HL-60 (cell line): ENCODE data around the gene IQGAP2.

ENCODE experiments used
- DNase-seq, 2 experiments: peaks; one replicate each; pipeline ENCODE4 v3.0.0-alpha.2; 2010 to 2020; ENCODE audit warnings: low read depth in 1 of 2, low spot score in 1 of 2
- H3K27ac ChIP-seq: fragments of 250-450 bp; sonication (Bioruptor Pico); replicated peaks from 2 replicates; pipeline ENCODE4 v1.5.1; 2020; ENCODE audit warnings: mild to moderate bottlenecking, moderate library complexity
- H3K27me3 ChIP-seq: fragments of 250-450 bp; sonication (Bioruptor Pico); 2 replicates; pipeline ENCODE4 v1.5.1; 2021; ENCODE audit warnings: mild to moderate bottlenecking, moderate library complexity; ENCODE audit not compliant: insufficient read depth, poor library complexity, severe bottlenecking
- H3K4me3 ChIP-seq: replicated peaks from 2 replicates; pipeline ENCODE4 v1.5.1; 2011; ENCODE audit warnings: mild to moderate bottlenecking, control low read depth, low read length; ENCODE audit not compliant: insufficient read depth
- GABPA ChIP-seq: IDR thresholded peaks from 2 replicates; pipeline ENCODE4 v1.6.1; 2012; ENCODE audit warnings: low read depth
- POLR2AphosphoS5 ChIP-seq: IDR thresholded peaks from 2 replicates; pipeline ENCODE4 v1.6.1; 2012; ENCODE audit warnings: low read depth
- SPI1 ChIP-seq: IDR thresholded peaks from 2 replicates; pipeline ENCODE4 v1.6.1; 2012; ENCODE audit warnings: low read depth, mild to moderate bottlenecking, borderline replicate concordance
- TF ChIP-seq, protein P1 (sequence below): IDR thresholded peaks from one replicate; pipeline ENCODE4 v1.5.1; 2011; ENCODE audit warnings: low read length, control low read depth, inconsistent platforms; ENCODE audit not compliant: insufficient read depth
- TF ChIP-seq, protein P2 (sequence below): IDR thresholded peaks from 2 replicates; pipeline ENCODE4 v1.6.1; 2012; ENCODE audit warnings: low read depth; ENCODE audit not compliant: insufficient replicate concordance

The IQGAP2 gene

DNA sequence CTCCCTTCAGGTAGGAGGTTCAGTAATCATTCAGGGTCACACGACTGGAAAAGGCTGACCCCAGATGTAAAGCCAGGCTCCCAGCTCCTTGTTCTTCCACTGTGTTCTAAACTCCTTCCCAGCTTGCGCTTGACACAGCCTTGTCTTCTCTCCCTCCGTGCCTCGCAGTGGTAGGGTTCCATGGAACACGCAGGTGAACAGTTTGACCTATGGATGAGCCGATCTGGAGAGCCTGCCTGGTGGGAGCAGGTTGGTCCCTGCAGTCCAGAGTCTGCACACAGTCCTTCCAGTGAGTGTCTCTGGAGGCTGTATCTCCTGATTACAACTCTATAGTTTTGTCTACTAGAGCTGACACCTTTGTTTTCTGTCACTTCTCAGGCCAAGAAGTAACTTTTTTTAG, 85.9 kb downstream of the IQGAP2 start:
- Histone ChIP-seq H3K27ac (no peak overlapping the region), H3K27me3 (no peaks in the 10 kb centered on the region), H3K4me3 (no peak overlapping the region)
- DNase-seq = no peak
- TF ChIP-seq POLR2AphosphoS5 = no peak
- TF ChIP-seq, protein P1, sequence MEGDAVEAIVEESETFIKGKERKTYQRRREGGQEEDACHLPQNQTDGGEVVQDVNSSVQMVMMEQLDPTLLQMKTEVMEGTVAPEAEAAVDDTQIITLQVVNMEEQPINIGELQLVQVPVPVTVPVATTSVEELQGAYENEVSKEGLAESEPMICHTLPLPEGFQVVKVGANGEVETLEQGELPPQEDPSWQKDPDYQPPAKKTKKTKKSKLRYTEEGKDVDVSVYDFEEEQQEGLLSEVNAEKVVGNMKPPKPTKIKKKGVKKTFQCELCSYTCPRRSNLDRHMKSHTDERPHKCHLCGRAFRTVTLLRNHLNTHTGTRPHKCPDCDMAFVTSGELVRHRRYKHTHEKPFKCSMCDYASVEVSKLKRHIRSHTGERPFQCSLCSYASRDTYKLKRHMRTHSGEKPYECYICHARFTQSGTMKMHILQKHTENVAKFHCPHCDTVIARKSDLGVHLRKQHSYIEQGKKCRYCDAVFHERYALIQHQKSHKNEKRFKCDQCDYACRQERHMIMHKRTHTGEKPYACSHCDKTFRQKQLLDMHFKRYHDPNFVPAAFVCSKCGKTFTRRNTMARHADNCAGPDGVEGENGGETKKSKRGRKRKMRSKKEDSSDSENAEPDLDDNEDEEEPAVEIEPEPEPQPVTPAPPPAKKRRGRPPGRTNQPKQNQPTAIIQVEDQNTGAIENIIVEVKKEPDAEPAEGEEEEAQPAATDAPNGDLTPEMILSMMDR = no peak
- TF ChIP-seq, protein P2, sequence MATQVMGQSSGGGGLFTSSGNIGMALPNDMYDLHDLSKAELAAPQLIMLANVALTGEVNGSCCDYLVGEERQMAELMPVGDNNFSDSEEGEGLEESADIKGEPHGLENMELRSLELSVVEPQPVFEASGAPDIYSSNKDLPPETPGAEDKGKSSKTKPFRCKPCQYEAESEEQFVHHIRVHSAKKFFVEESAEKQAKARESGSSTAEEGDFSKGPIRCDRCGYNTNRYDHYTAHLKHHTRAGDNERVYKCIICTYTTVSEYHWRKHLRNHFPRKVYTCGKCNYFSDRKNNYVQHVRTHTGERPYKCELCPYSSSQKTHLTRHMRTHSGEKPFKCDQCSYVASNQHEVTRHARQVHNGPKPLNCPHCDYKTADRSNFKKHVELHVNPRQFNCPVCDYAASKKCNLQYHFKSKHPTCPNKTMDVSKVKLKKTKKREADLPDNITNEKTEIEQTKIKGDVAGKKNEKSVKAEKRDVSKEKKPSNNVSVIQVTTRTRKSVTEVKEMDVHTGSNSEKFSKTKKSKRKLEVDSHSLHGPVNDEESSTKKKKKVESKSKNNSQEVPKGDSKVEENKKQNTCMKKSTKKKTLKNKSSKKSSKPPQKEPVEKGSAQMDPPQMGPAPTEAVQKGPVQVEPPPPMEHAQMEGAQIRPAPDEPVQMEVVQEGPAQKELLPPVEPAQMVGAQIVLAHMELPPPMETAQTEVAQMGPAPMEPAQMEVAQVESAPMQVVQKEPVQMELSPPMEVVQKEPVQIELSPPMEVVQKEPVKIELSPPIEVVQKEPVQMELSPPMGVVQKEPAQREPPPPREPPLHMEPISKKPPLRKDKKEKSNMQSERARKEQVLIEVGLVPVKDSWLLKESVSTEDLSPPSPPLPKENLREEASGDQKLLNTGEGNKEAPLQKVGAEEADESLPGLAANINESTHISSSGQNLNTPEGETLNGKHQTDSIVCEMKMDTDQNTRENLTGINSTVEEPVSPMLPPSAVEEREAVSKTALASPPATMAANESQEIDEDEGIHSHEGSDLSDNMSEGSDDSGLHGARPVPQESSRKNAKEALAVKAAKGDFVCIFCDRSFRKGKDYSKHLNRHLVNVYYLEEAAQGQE = no peak
- no peak for TF ChIP-seq SPI1
- no peak for TF ChIP-seq GABPA

DNA sequence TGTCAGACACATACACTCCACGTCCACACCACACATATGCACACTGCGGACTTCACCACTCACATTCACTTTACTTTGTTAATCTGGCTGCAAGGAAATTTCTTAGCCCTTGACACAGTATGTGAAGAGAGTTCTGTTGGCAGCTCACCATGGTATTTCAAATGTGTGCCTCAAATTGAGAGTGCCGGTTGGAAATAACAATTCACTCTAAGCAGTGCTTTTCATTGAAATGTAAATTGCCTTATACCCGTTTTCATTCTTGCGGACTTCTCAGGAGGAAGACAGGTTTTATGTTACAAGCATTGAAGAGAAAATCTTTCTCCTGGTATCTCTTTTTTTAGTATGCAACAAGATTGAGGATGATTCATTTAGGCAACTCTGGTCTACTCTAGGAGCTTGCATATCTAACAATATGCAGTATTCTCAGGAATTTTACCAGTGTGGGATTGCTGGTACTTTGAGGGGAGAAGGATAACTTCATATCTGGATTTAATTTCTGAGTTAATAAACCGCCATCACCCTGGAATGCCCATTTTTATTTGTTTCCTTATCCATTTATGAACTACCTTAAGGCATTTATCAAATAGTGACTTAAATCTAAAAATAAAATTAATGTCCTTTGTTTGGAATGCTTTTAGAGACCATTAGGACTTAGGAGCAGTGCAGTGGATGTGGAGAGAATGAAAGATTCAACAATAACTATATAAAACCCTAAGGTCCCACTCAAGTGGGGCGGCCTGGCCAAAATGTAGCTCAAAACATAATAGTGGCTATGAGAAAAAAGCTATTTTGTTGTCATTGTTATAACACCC, 87.0 kb downstream of the IQGAP2 start:
- TF ChIP-seq, protein P1 = no peak
- TF ChIP-seq, protein P2 = no peak
- TF ChIP-seq GABPA (no peak), SPI1 (no peak), POLR2AphosphoS5 (no peak)
- no peaks in the 10 kb centered on the region for H3K27me3 ChIP-seq
- no peak for DNase-seq
- no peak overlapping the region for H3K27ac ChIP-seq
- no peak overlapping the region for H3K4me3 ChIP-seq

DNA sequence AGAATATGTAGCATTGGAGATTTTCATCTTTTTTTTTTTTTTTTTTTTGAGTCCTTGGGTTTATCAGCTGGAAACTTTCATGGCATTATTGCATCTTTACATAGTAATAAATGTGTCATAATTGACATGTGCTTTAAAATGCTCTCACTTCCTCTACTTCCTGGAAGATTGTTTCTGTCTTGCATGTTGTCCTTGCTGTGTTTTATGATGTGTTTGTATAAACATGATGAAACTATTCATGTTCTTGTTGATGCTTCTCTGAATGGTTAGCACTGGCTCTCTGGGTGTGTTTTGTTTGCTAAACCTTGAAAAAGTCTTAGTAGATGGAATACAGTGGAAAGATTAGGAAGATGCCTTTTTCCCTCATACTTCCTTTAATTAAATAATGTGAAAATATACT, 87.9 kb downstream of the IQGAP2 start:
- Histone ChIP-seq H3K4me3 (no peak overlapping the region), H3K27me3 (no peaks in the 10 kb centered on the region), H3K27ac (no peak overlapping the region)
- DNase-seq = no peak
- TF ChIP-seq SPI1 = no peak
- no peak for TF ChIP-seq POLR2AphosphoS5
- TF ChIP-seq, protein P2 = no peak
- TF ChIP-seq, protein P1 = no peak
- no peak for TF ChIP-seq GABPA
